ENCODE results near the gene B9D2.

The B9D2 gene

DNA sequence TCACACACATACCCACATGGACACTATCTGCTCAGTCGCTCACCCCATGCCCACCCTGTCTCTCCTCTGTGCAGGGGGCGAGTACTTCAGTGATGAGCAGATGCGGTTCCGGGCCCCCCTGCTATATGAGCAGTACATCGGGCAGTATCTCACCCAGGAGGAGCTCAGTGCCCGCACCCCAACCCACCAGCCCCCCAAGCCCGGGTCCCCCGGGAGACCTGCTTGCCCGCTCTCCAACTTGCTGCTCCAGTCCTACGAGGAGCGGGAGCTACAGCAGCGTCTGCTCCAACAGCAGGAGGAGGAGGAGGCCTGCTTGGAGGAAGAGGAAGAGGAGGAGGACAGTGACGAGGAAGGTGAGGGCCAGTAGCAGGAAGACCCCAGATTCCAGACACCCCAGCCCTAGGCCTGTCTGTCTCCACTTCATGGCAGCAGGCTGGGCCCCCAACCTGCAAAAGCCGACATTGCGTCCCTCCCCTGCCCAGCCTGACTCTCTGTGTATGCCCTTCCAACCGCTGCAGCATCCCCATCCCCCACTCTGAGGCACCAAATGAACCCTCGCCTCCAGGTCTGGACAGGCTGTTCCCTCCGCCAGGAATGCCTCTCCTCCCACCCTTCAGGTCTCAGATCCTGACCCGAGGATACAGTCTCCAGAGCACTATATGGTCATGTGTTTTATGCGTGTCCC lies 44.3 kb downstream of the B9D2 start:
- Histone ChIP-seq H3K9ac (ENCODE audit: low read length in 5 of 5) (no peak overlapping the region), H3K27me3 (ENCODE audit: control insufficient read depth in 5 of 5, insufficient read depth in 4 of 5, low read length in 5 of 5) (no peaks in the 10 kb centered on the region), H3K9me3 (ENCODE audit: control insufficient read depth in 5 of 5, low read length in 5 of 5) (no peaks in the 10 kb centered on the region), H3K36me3 (ENCODE audit: control insufficient read depth in 5 of 5, insufficient read depth in 5 of 5, low read length in 5 of 5) (peaks cover 5 to 67% (median 57%) of the 10 kb centered on the region in 5 donors), H3K4me3 (ENCODE audit: low read depth in 1 of 5, low read length in 5 of 5) (no peak overlapping the region), H3K27ac (ENCODE audit: low read depth, low read length) (no peak overlapping the region), H3K4me1 (ENCODE audit: control insufficient read depth in 5 of 5, insufficient read depth in 5 of 5, low read length in 5 of 5) (peaks cover 7 to 52% (median 35%) of the 10 kb centered on the region in 5 donors)

DNA sequence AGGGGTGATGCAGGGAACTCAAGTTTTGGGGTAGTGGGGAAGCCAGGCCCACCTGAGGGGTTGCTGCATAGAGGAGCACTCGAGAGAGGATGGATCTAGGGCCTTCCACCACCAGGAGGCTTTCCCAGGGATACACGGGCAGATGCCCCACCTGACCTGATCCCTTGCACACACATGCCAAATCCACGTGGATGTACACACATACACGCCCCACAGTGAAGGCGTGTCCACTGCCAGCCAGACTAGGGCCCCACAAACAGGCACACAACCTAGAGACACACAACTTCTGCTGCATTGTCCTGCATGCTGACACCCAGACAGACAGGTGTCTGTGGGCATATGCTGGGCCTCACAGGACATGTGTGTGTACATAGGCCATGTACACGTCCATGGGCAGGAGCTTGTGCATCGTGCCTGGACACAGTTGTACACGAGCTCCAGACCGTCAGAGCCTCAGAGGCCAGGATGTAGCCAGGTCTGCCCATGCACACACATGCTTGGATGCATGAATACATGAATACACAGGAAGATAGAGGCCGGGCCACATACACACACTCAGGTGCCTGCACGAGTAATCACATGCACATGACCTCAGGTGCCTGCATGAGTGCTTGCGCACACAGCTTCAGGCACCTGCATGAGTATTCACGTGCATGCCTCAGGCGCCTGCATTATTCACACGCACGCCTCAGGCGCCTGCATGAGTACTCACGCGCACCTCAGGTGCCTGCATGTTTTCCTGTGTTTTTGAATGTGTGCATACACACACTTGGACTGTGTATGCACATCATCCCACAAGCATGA lies 45.1 kb downstream of the B9D2 start:
- Histone ChIP-seq H3K9ac (ENCODE audit: low read length in 5 of 5) (no peak overlapping the region), H3K27me3 (ENCODE audit: control insufficient read depth in 5 of 5, insufficient read depth in 4 of 5, low read length in 5 of 5) (no peaks in the 10 kb centered on the region), H3K36me3 (ENCODE audit: control insufficient read depth in 5 of 5, insufficient read depth in 5 of 5, low read length in 5 of 5) (peaks cover 5 to 74% (median 57%) of the 10 kb centered on the region in 5 donors), H3K4me3 (ENCODE audit: low read depth in 1 of 5, low read length in 5 of 5) (no peak overlapping the region), H3K4me1 (ENCODE audit: control insufficient read depth in 5 of 5, insufficient read depth in 5 of 5, low read length in 5 of 5) (peaks cover under 1 to 44% (median 27%) of the 10 kb centered on the region in 5 donors), H3K9me3 (ENCODE audit: control insufficient read depth in 5 of 5, low read length in 5 of 5) (no peaks in the 10 kb centered on the region), H3K27ac (ENCODE audit: low read depth, low read length) (no peak overlapping the region)

DNA sequence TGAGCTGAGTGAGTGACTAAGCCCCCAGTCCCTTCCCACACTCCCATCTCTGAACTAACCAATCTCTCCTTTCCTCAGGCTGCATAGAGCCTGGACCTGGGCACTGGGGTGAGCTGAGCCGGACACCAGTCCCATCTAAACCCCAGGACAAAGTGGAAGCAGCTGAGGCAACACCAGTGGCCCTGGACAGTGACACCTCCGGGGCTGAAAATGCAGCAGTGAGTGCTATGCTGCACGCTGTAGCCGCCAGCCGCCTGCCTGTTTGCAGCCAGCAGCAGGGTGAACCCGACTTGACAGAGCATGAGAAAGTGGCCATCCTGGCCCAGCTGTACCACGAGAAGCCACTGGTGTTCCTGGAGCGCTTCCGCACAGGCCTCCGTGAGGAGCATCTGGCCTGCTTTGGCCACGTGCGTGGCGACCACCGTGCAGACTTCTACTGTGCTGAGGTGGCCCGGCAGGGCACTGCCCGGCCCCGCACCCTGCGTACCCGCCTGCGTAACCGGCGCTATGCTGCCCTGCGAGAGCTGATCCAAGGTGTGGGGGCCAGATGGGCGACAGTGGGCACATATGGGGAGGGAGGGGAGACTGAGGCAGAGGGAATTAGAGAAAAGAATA lies 47.5 kb downstream of the B9D2 start:
- Histone ChIP-seq H3K4me3 (ENCODE audit: low read depth in 1 of 5, low read length in 5 of 5) (no peak overlapping the region), H3K27ac (ENCODE audit: low read depth, low read length) (no peak overlapping the region), H3K36me3 (ENCODE audit: control insufficient read depth in 5 of 5, insufficient read depth in 5 of 5, low read length in 5 of 5) (peaks cover 5 to 79% (median 66%) of the 10 kb centered on the region in 5 donors), H3K4me1 (ENCODE audit: control insufficient read depth in 5 of 5, insufficient read depth in 5 of 5, low read length in 5 of 5) (peaks cover 0 to 27% (median 7%) of the 10 kb centered on the region in 5 donors), H3K27me3 (ENCODE audit: control insufficient read depth in 5 of 5, insufficient read depth in 4 of 5, low read length in 5 of 5) (no peaks in the 10 kb centered on the region), H3K9me3 (ENCODE audit: control insufficient read depth in 5 of 5, low read length in 5 of 5) (no peaks in the 10 kb centered on the region), H3K9ac (ENCODE audit: low read length in 5 of 5) (no peak overlapping the region)

DNA sequence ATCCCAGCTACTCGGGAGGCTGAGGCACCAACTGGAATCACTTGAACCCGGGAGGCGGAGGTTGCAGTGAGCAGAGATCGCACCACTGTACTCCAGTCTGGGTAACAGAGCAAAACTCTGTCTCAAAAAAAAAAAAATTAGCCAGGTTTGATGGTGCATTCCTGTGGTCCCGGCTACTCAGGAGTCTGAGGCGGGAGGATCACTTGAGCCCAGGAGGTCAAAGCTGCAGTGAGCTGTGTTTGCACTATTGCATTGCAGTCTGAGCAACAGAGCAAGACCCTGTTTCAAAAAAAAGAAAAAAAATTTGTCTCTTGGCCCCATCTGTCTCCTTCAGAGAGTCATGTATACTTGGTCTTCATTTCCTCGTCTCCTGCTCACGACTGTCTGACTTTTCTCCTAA lies 52.3 kb downstream of the B9D2 start:
- no peaks in the 10 kb centered on the region for H3K9me3 ChIP-seq (ENCODE audit: control insufficient read depth in 5 of 5, low read length in 5 of 5)
- peaks cover 12 to 47% (median 39%) of the 10 kb centered on the region in 5 donors for H3K4me1 ChIP-seq (ENCODE audit: control insufficient read depth in 5 of 5, insufficient read depth in 5 of 5, low read length in 5 of 5)
- no peak overlapping the region for H3K9ac ChIP-seq (ENCODE audit: low read length in 5 of 5)
- no peak overlapping the region for H3K4me3 ChIP-seq (ENCODE audit: low read depth in 1 of 5, low read length in 5 of 5)
- no peak overlapping the region for H3K27ac ChIP-seq (ENCODE audit: low read depth, low read length)
- H3K27me3 ChIP-seq (ENCODE audit: control insufficient read depth in 5 of 5, insufficient read depth in 4 of 5, low read length in 5 of 5), result peaks cover 0 to 2% (median 0%) of the 10 kb centered on the region in 5 donors
- peaks cover 0 to 43% (median 30%) of the 10 kb centered on the region in 5 donors for H3K36me3 ChIP-seq (ENCODE audit: control insufficient read depth in 5 of 5, insufficient read depth in 5 of 5, low read length in 5 of 5)

DNA sequence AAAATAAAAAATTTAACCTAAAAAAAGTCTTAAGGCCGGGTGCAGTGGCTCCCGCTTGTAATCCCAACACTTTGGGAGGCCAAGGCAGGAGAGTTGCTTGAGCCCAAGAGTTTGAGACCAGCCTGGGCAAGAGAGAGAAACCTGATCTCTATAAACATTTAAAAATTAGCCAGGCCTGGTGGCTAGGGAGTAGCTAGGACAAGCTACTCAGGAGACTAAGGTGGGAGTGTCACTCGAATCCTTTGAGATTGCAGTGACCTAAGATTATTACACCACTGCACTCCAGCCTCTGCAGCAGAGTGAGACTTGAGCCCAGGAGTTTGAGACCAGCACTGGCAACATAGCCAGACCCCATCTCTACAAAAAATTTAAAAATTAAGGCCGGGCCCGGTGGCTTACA lies 52.9 kb downstream of the B9D2 start:
- Histone ChIP-seq H3K9ac (ENCODE audit: low read length in 5 of 5) (peak overlapping the region in 4 of 5 donors; percentile 92 to 95 (median 94)), H3K4me3 (ENCODE audit: low read depth in 1 of 5, low read length in 5 of 5) (peak overlapping the region; percentile 75 to 95 (median 90)), H3K27me3 (ENCODE audit: control insufficient read depth in 5 of 5, insufficient read depth in 4 of 5, low read length in 5 of 5) (peaks cover 0 to 2% (median 0%) of the 10 kb centered on the region in 5 donors), H3K27ac (ENCODE audit: low read depth, low read length) (no peak overlapping the region), H3K4me1 (ENCODE audit: control insufficient read depth in 5 of 5, insufficient read depth in 5 of 5, low read length in 5 of 5) (peaks cover 12 to 52% (median 39%) of the 10 kb centered on the region in 5 donors), H3K9me3 (ENCODE audit: control insufficient read depth in 5 of 5, low read length in 5 of 5) (no peaks in the 10 kb centered on the region), H3K36me3 (ENCODE audit: control insufficient read depth in 5 of 5, insufficient read depth in 5 of 5, low read length in 5 of 5) (peaks cover 0 to 43% (median 30%) of the 10 kb centered on the region in 5 donors)

DNA sequence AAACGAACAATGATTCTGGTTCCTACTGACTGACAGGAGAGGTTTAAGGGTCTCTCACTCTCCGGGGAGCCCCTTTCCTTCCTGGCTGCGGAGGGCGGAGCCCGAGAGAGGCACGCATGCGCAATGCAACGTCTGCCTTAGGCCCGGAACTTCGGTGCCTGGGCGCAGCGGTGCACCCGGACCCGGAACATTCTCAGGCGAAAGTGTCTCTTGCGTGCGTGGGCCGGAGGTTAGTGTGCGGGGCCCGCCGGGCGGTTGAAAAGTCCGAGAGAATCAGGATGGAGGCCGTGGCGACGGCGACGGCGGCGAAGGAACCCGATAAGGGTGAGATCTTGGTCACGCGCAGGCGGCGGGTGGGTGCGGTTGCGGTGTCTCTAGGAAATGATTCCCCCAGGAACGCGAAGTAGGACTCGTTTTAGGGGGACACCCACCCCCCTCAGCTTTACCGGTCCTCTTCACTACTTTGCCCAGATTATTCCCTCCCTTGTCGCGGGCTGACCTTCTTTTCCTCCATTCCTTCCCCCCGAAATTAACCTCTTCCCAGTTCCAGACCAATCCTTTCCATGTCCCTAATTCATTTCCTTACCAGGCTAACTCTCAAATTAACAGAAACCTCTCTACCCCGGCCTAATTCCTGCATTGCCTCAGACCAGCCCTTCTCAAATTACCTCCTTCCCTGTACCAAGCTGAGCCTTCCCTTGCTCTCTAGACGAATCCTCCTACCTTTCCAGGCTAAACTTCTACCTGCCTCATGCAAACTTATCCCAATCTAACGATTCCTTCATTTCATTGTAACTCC lies 53.7 kb downstream of the B9D2 start, which contains the start of gene CCDC97:
TSS of gene CCDC97 (plus strand) at position 140 of the 799 bp plus-strand sequence. CDS start at position 279, 139 bp downstream.
- H3K36me3 ChIP-seq (ENCODE audit: control insufficient read depth in 5 of 5, insufficient read depth in 5 of 5, low read length in 5 of 5), result peaks cover 0 to 45% (median 34%) of the 10 kb centered on the region in 5 donors
- H3K4me3 ChIP-seq (ENCODE audit: low read depth in 1 of 5, low read length in 5 of 5), result peak within 1 kb of the TSS; percentile 75 to 99 (median 93)
- peaks cover 0 to 2% (median 0%) of the 10 kb centered on the region in 5 donors for H3K27me3 ChIP-seq (ENCODE audit: control insufficient read depth in 5 of 5, insufficient read depth in 4 of 5, low read length in 5 of 5)
- peak within 1 kb of the TSS; percentile 93 for H3K27ac ChIP-seq (ENCODE audit: low read depth, low read length)
- no peaks in the 10 kb centered on the region for H3K9me3 ChIP-seq (ENCODE audit: control insufficient read depth in 5 of 5, low read length in 5 of 5)
- H3K9ac ChIP-seq (ENCODE audit: low read length in 5 of 5), result peak within 1 kb of the TSS; percentile 87 to 95 (median 94)
- peaks cover 12 to 52% (median 39%) of the 10 kb centered on the region in 5 donors for H3K4me1 ChIP-seq (ENCODE audit: control insufficient read depth in 5 of 5, insufficient read depth in 5 of 5, low read length in 5 of 5)

DNA sequence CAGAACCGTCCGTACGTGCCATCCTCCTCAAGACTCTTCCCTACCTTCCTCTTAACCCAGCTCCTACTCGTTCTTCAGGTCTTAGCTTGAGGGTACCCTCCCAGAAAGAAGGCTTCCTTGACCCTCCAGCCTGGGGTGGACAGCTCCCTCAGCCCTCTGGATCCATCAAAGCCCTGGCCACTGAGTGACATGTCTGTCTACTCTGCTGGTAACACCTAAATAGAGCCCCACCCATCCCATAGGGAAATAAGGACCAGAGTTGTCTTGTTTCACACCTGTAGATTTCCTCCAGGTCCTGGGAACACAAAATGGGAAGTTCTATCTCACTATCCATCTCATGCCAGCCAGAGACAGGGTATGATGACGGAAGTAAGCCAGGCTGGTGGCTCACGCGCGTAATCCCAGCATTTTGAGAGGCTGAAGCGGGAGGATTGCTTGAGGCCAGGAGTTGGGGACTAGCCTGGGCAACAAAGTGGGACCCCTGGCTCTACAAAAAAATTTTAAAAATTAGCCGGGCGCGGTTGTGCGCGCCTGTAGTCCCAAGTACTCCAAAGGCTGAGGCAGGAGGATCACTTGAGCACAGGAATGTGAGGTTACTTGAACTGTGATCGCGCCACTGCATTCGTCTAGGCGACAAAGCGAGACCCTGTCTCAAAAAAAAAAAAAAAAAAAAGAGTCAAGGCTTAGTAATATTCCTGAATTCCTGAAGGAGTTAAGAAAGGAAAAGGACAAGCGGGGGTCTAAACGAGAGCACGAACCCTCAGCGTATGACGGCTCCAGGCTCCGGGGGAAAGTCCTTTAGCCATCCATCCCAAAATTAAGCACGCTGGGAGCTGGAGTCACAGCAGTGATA lies 54.5 kb downstream of the B9D2 start:
- peak overlapping the region; percentile 81 to 95 (median 94) for H3K9ac ChIP-seq (ENCODE audit: low read length in 5 of 5)
- peaks cover 3 to 50% (median 42%) of the 10 kb centered on the region in 5 donors for H3K36me3 ChIP-seq (ENCODE audit: control insufficient read depth in 5 of 5, insufficient read depth in 5 of 5, low read length in 5 of 5)
- no peaks in the 10 kb centered on the region for H3K9me3 ChIP-seq (ENCODE audit: control insufficient read depth in 5 of 5, low read length in 5 of 5)
- H3K4me3 ChIP-seq (ENCODE audit: low read depth in 1 of 5, low read length in 5 of 5), result peak overlapping the region; percentile 75 to 99 (median 93)
- peaks cover 0 to 2% (median 0%) of the 10 kb centered on the region in 5 donors for H3K27me3 ChIP-seq (ENCODE audit: control insufficient read depth in 5 of 5, insufficient read depth in 4 of 5, low read length in 5 of 5)
- H3K27ac ChIP-seq (ENCODE audit: low read depth, low read length), result peak overlapping the region; percentile 93
- peaks cover 12 to 57% (median 43%) of the 10 kb centered on the region in 5 donors for H3K4me1 ChIP-seq (ENCODE audit: control insufficient read depth in 5 of 5, insufficient read depth in 5 of 5, low read length in 5 of 5)

DNA sequence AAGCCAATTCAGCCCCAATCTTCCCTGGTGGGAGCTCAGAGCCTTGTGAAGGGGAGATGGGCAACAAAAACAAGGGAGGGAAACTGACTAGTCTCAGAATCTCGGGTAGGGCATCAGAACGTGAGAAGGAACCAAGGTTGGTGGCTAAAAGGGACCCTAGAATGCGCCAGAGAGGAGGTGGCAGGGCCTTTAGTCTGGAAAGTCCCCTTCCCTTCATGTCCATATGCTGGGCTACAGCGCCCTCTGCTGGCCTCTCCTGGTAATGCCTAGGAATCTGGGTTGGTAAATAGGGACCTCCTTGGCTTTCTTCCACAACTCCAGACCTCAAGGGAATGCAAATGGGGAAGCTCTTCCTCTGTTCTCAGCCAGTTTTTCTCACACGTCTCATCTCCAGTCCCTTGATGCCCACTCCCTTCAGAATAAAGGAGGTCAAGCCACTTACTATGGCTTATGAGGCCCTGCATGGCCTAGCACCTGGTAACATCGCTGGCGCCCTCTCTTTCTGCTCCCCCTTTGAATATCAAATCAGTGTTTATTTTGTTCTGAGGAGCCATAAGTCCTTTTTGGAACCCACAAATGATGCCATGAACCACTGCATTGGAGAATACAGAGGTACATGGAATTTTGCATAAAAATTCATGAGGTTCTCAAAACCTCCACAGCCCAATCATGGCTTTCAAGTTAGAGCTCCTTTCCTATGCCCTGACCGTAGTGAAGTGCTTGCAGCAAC lies 55.3 kb downstream of the B9D2 start:
- Histone ChIP-seq H3K27ac (ENCODE audit: low read depth, low read length) (peak overlapping the region; percentile 93), H3K27me3 (ENCODE audit: control insufficient read depth in 5 of 5, insufficient read depth in 4 of 5, low read length in 5 of 5) (peaks cover 0 to 2% (median 0%) of the 10 kb centered on the region in 5 donors), H3K4me3 (ENCODE audit: low read depth in 1 of 5, low read length in 5 of 5) (peak overlapping the region; percentile 75 to 99 (median 93)), H3K9me3 (ENCODE audit: control insufficient read depth in 5 of 5, low read length in 5 of 5) (no peaks in the 10 kb centered on the region), H3K36me3 (ENCODE audit: control insufficient read depth in 5 of 5, insufficient read depth in 5 of 5, low read length in 5 of 5) (peaks cover 3 to 53% (median 48%) of the 10 kb centered on the region in 5 donors), H3K4me1 (ENCODE audit: control insufficient read depth in 5 of 5, insufficient read depth in 5 of 5, low read length in 5 of 5) (peaks cover 12 to 61% (median 47%) of the 10 kb centered on the region in 5 donors), H3K9ac (ENCODE audit: low read length in 5 of 5) (peak overlapping the region; percentile 81 to 95 (median 94))
